ENCODE data around the gene C10orf71. TPM values are rescaled to one million over a fixed set of nuclear protein-coding genes. Genes with fewer than 3 reads are reported as not detected.

C10orf71 gene
- total RNA-seq, 2 experiments from 2014 or later, result not detected

GRCh38 chr10:49368256-49368655 is 69.3 kb downstream of the C10orf71 start:
- ChIA-PET CTCF (no interaction called here), POLR2A (no interaction called here)

- ChIA-PET CTCF (no interaction called here), POLR2A (no interaction called here)
These were observed 70.5 kb downstream of the C10orf71 start for GRCh38 chr10:49369216-49370162.

GRCh38 chr10:49370326-49371100 is 71.5 kb downstream of the C10orf71 start:
- ChIA-PET CTCF (no interaction called here), POLR2A (no interaction called here)

GRCh38 chr10:49371967-49372366 is 73.0 kb downstream of the C10orf71 start:
- ChIA-PET POLR2A (no interaction called here), CTCF (no interaction called here)

- POLR2A ChIA-PET, result no interaction called here
- CTCF ChIA-PET, result no interaction called here
These were observed 74.4 kb downstream of the C10orf71 start for GRCh38 chr10:49373361-49373760.

GRCh38 chr10:49374740-49375139 is 75.8 kb downstream of the C10orf71 start:
- ChIA-PET CTCF (no interaction called here), POLR2A (no interaction called here)

GRCh38 chr10:49375611-49376010 is 76.6 kb downstream of the C10orf71 start:
- ChIA-PET CTCF (no interaction called here), POLR2A (no interaction called here)

Other genes with a start within 250 kb of the C10orf71 start
- gene VSTM4, start 183.6 kb upstream of the C10orf71 start, total RNA-seq, result under 1 TPM; 0.06 TPM
- gene FAM170B, start 165.1 kb upstream of the C10orf71 start, total RNA-seq, result not detected
- gene TMEM273, start 110.8 kb upstream of the C10orf71 start, total RNA-seq, result 10 to 100 TPM; 78.7 to 79.5 TPM
- not detected for gene DRGX, start 96.9 kb downstream of the C10orf71 start, total RNA-seq
- gene ERCC6, start 240.0 kb downstream of the C10orf71 start, total RNA-seq, result 10 to 100 TPM; 14.9 to 19.2 TPM